Right atrium auricular region (tissue), 2 donors: ENCODE data around the gene HS6ST3. TPM values are rescaled to one million over a fixed set of nuclear protein-coding genes. Genes with fewer than 3 reads are reported as not detected.

Experiments
- DNase-seq: peaks from one replicate; pipeline ENCODE4 v3.0.0-alpha.2; 2019; ENCODE audit warnings: low spot score
- H3K27ac ChIP-seq, 2 donors: fragments of 200-600 bp; sonication (generic); 1 replicate in 1 of 2; 2 replicates in 1 of 2; pipeline ENCODE4 v1.5.1; 2016 to 2019
- H3K27me3 ChIP-seq, 2 donors: fragments of 200-600 bp; sonication (generic); one replicate each; pipeline versions ENCODE4 v1.5.1 to v1.6.0; 2017 to 2019
- H3K36me3 ChIP-seq: fragments of 200-600 bp; sonication (generic); one replicate; pipeline ENCODE4 v1.5.1; 2016
- H3K4me1 ChIP-seq, 2 donors: fragments of 200-600 bp; sonication (generic); one replicate each; pipeline versions ENCODE4 v1.5.1 to v1.6.0; 2017 to 2019
- H3K4me3 ChIP-seq, 2 donors: fragments of 200-600 bp; sonication (generic); 1 replicate in 1 of 2; 2 replicates in 1 of 2; pipeline ENCODE4 v1.5.1; 2017 to 2019; ENCODE audit warnings: mild to moderate bottlenecking in 1 of 2, moderate library complexity in 1 of 2
- H3K9me3 ChIP-seq, 2 donors: fragments of 200-600 bp; sonication (generic); one replicate each; pipeline ENCODE4 v1.5.1; 2019
- CTCF ChIP-seq, 2 donors: fragments of 200-600 bp; sonication (generic); IDR thresholded peaks; one replicate each; pipeline ENCODE4 v1.5.1; 2019; ENCODE audit warnings: antibody characterized with exemption in 2 of 2
- total RNA-seq, 2 donors: library from RNA; depleted of rRNA; stranded (reverse); fragments of >200 nt; gene quantifications; one replicate each; pipeline ENCODE4 v1.1.0, GENCODE V29; 2016

The HS6ST3 gene
- total RNA-seq, 2 donors from 2014 or later: 0.59 to 3.1 TPM

- no peak for TF ChIP-seq CTCF (IDR thresholded peaks at IDR 0.05)
- Histone ChIP-seq H3K36me3 (no peaks in the 10 kb centered on the region), H3K27ac (no peak overlapping the region), H3K27me3 (no peaks in the 10 kb centered on the region), H3K9me3 (no peaks in the 10 kb centered on the region), H3K4me3 (no peak overlapping the region), H3K4me1 (no peaks in the 10 kb centered on the region)
- DNase-seq: no peak
Observed at GRCh38 chr13:96391606-96392005, 301.7 kb downstream of the HS6ST3 start.

GRCh38 chr13:96397807-96398206 is 307.9 kb downstream of the HS6ST3 start:
- no peak overlapping the region for H3K27ac ChIP-seq
- no peaks in the 10 kb centered on the region for H3K27me3 ChIP-seq
- no peaks in the 10 kb centered on the region for H3K9me3 ChIP-seq
- no peak overlapping the region for H3K4me3 ChIP-seq
- no peak for DNase-seq
- no peaks in the 10 kb centered on the region for H3K36me3 ChIP-seq
- no peaks in the 10 kb centered on the region for H3K4me1 ChIP-seq
- no peak for TF ChIP-seq CTCF (IDR thresholded peaks at IDR 0.05)

GRCh38 chr13:96398486-96398885 is 308.6 kb downstream of the HS6ST3 start:
- Histone ChIP-seq H3K36me3 (no peaks in the 10 kb centered on the region), H3K9me3 (no peaks in the 10 kb centered on the region), H3K4me1 (no peaks in the 10 kb centered on the region), H3K27ac (no peak overlapping the region), H3K4me3 (no peak overlapping the region), H3K27me3 (no peaks in the 10 kb centered on the region)
- DNase-seq: no peak
- TF ChIP-seq CTCF (IDR thresholded peaks at IDR 0.05): no peak

GRCh38 chr13:96403241-96403640 is 313.3 kb downstream of the HS6ST3 start:
- H3K4me1 ChIP-seq: no peaks in the 10 kb centered on the region
- no peak for TF ChIP-seq CTCF (IDR thresholded peaks at IDR 0.05)
- no peak overlapping the region for H3K27ac ChIP-seq
- DNase-seq: no peak
- no peaks in the 10 kb centered on the region for H3K27me3 ChIP-seq
- no peak overlapping the region for H3K4me3 ChIP-seq
- no peaks in the 10 kb centered on the region for H3K9me3 ChIP-seq
- no peaks in the 10 kb centered on the region for H3K36me3 ChIP-seq

GRCh38 chr13:96403651-96404050 is 313.7 kb downstream of the HS6ST3 start:
- no peaks in the 10 kb centered on the region for H3K4me1 ChIP-seq
- H3K4me3 ChIP-seq: no peak overlapping the region
- TF ChIP-seq CTCF (IDR thresholded peaks at IDR 0.05): no peak
- no peak overlapping the region for H3K27ac ChIP-seq
- no peaks in the 10 kb centered on the region for H3K36me3 ChIP-seq
- no peak for DNase-seq
- no peaks in the 10 kb centered on the region for H3K9me3 ChIP-seq
- H3K27me3 ChIP-seq: no peaks in the 10 kb centered on the region

- no peaks in the 10 kb centered on the region for H3K36me3 ChIP-seq
- H3K4me3 ChIP-seq: no peak overlapping the region
- H3K9me3 ChIP-seq: no peaks in the 10 kb centered on the region
- no peak for DNase-seq
- H3K27me3 ChIP-seq: no peaks in the 10 kb centered on the region
- H3K27ac ChIP-seq: no peak overlapping the region
- no peak for TF ChIP-seq CTCF (IDR thresholded peaks at IDR 0.05)
- no peaks in the 10 kb centered on the region for H3K4me1 ChIP-seq
Observed at GRCh38 chr13:96415831-96416385, 326.0 kb downstream of the HS6ST3 start.
